ENCODE data around the gene FGF5. TPM values are rescaled to one million over a fixed set of nuclear protein-coding genes. Genes with fewer than 3 reads are reported as not detected.
A peak's percentile ranks its signal among the peaks of the same experiment; 100 is the strongest.

The FGF5 gene, protein sequence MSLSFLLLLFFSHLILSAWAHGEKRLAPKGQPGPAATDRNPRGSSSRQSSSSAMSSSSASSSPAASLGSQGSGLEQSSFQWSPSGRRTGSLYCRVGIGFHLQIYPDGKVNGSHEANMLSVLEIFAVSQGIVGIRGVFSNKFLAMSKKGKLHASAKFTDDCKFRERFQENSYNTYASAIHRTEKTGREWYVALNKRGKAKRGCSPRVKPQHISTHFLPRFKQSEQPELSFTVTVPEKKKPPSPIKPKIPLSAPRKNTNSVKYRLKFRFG
- total RNA-seq, result not detected

- Histone ChIP-seq H3K36me3 (no peaks in the 10 kb centered on the region), H3K9me3 (no peaks in the 10 kb centered on the region), H3K4me3 (peak within 1 kb of the TSS; percentile 69), H3K4me1 (ENCODE audit: control insufficient read depth in 1 of 2, low read depth in 2 of 2) (peaks cover 6 to 33% of the 10 kb centered on the region in 2 donors), H3K27me3 (replicated peaks; ENCODE audit: insufficient read depth) (peaks cover 5% of the 10 kb centered on the region), H3K27ac (no peak within 1 kb of the TSS)
- no peak for DNase-seq (ENCODE audit: low spot score)
- ATAC-seq (ENCODE audit: insufficient number of reproducible peaks, low FRiP score, low read depth), result no peak
- TF ChIP-seq, protein P1, sequence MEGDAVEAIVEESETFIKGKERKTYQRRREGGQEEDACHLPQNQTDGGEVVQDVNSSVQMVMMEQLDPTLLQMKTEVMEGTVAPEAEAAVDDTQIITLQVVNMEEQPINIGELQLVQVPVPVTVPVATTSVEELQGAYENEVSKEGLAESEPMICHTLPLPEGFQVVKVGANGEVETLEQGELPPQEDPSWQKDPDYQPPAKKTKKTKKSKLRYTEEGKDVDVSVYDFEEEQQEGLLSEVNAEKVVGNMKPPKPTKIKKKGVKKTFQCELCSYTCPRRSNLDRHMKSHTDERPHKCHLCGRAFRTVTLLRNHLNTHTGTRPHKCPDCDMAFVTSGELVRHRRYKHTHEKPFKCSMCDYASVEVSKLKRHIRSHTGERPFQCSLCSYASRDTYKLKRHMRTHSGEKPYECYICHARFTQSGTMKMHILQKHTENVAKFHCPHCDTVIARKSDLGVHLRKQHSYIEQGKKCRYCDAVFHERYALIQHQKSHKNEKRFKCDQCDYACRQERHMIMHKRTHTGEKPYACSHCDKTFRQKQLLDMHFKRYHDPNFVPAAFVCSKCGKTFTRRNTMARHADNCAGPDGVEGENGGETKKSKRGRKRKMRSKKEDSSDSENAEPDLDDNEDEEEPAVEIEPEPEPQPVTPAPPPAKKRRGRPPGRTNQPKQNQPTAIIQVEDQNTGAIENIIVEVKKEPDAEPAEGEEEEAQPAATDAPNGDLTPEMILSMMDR (IDR thresholded peaks at IDR 0.05), result no peak
These were observed at the start of gene FGF5 for GRCh38 chr4:80266253-80266901. TSS of gene FGF5 (plus strand) at chr4:80266664. CDS start at chr4:80266825, 161 bp downstream.

- no peak overlapping the region for H3K27ac ChIP-seq
- TF ChIP-seq, protein P1 (IDR thresholded peaks at IDR 0.05), result no peak
- H3K4me1 ChIP-seq (ENCODE audit: control insufficient read depth in 1 of 2, low read depth in 2 of 2), result no peaks in the 10 kb centered on the region
- H3K27me3 ChIP-seq (replicated peaks; ENCODE audit: insufficient read depth), result peaks cover 7% of the 10 kb centered on the region
- no peaks in the 10 kb centered on the region for H3K36me3 ChIP-seq
- ATAC-seq (ENCODE audit: insufficient number of reproducible peaks, low FRiP score, low read depth), result no peak
- no peak overlapping the region for H3K4me3 ChIP-seq
- DNase-seq (ENCODE audit: low spot score), result no peak
- H3K9me3 ChIP-seq, result no peaks in the 10 kb centered on the region
These were observed 47.0 kb upstream of the FGF5 start for GRCh38 chr4:80219301-80220025.

- Histone ChIP-seq H3K4me3 (no peak overlapping the region), H3K9me3 (no peaks in the 10 kb centered on the region), H3K4me1 (ENCODE audit: control insufficient read depth in 1 of 2, low read depth in 2 of 2) (no peaks in the 10 kb centered on the region), H3K36me3 (no peaks in the 10 kb centered on the region), H3K27ac (no peak overlapping the region), H3K27me3 (replicated peaks; ENCODE audit: insufficient read depth) (peaks cover 7% of the 10 kb centered on the region)
- ATAC-seq (ENCODE audit: insufficient number of reproducible peaks, low FRiP score, low read depth) (no peak), DNase-seq (ENCODE audit: low spot score) (no peak)
- TF ChIP-seq, protein P1 (IDR thresholded peaks at IDR 0.05), result no peak
These were observed 45.8 kb upstream of the FGF5 start for GRCh38 chr4:80220711-80221110.

DNA sequence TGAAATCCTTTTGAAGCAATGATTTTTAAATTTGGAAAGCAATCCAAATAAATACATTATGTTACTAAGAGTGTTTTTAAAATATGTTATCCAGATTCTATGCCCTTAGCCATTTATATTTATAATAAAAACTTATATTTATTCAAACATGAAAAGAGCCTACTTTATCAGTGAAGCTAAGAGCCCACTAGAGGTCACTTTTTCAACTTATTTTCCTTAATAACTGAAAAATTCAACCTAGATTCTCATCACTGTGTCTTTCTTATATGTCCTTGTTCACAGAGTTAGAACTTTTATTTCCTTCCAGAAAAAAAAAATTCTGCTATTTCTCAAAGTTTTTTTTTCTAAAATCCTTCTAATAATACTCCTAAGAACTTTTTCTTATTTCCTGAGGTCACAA is 45.3 kb upstream of the FGF5 start:
- peaks cover 7% of the 10 kb centered on the region for H3K27me3 ChIP-seq (replicated peaks; ENCODE audit: insufficient read depth)
- TF ChIP-seq, protein P1 (IDR thresholded peaks at IDR 0.05), result peak; percentile 16
- DNase-seq (ENCODE audit: low spot score), result no peak
- H3K4me3 ChIP-seq, result no peak overlapping the region
- H3K36me3 ChIP-seq, result no peaks in the 10 kb centered on the region
- ATAC-seq (ENCODE audit: insufficient number of reproducible peaks, low FRiP score, low read depth), result no peak
- H3K4me1 ChIP-seq (ENCODE audit: control insufficient read depth in 1 of 2, low read depth in 2 of 2), result no peaks in the 10 kb centered on the region
- no peaks in the 10 kb centered on the region for H3K9me3 ChIP-seq
- no peak overlapping the region for H3K27ac ChIP-seq

DNA sequence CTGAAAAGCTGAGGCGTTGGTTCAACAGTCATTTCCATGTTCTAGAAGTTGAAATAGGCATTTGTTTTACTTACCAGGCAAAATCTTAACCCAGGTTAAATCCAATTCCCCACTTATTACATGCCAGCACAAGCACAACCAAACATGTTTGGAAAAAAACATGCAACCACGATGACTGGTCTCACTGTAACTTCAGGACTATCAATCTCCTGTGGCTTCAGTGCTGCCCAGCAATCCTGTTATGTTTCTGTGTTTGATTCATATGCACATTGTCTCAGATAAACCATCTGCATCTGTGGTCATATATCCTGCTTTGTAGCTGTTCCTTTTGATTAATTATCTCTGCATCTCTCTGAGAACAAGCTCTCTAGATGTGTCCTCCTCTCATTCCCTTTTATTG is 40.9 kb upstream of the FGF5 start:
- DNase-seq (ENCODE audit: low spot score), result no peak
- Histone ChIP-seq H3K4me3 (no peak overlapping the region), H3K27me3 (replicated peaks; ENCODE audit: insufficient read depth) (peaks cover 7% of the 10 kb centered on the region), H3K4me1 (ENCODE audit: control insufficient read depth in 1 of 2, low read depth in 2 of 2) (no peaks in the 10 kb centered on the region), H3K36me3 (no peaks in the 10 kb centered on the region), H3K27ac (no peak overlapping the region), H3K9me3 (no peaks in the 10 kb centered on the region)
- ATAC-seq (ENCODE audit: insufficient number of reproducible peaks, low FRiP score, low read depth), result no peak
- TF ChIP-seq, protein P1 (IDR thresholded peaks at IDR 0.05), result no peak
